HL-60 (cell line): ENCODE data around the gene FALEC.

Experiments
- DNase-seq, 2 experiments: peaks; one replicate each; pipeline ENCODE4 v3.0.0-alpha.2; 2010 to 2020; ENCODE audit warnings: low read depth in 1 of 2, low spot score in 1 of 2
- H3K27ac ChIP-seq: fragments of 250-450 bp; sonication (Bioruptor Pico); replicated peaks from 2 replicates; pipeline ENCODE4 v1.5.1; 2020; ENCODE audit warnings: mild to moderate bottlenecking, moderate library complexity
- H3K27me3 ChIP-seq: fragments of 250-450 bp; sonication (Bioruptor Pico); 2 replicates; pipeline ENCODE4 v1.5.1; 2021; ENCODE audit warnings: mild to moderate bottlenecking, moderate library complexity; ENCODE audit not compliant: insufficient read depth, poor library complexity, severe bottlenecking
- H3K4me3 ChIP-seq: replicated peaks from 2 replicates; pipeline ENCODE4 v1.5.1; 2011; ENCODE audit warnings: mild to moderate bottlenecking, control low read depth, low read length; ENCODE audit not compliant: insufficient read depth
- CTCF ChIP-seq: IDR thresholded peaks from one replicate; pipeline ENCODE4 v1.5.1; 2011; ENCODE audit warnings: low read length, control low read depth, inconsistent platforms; ENCODE audit not compliant: insufficient read depth
- GABPA ChIP-seq: IDR thresholded peaks from 2 replicates; pipeline ENCODE4 v1.6.1; 2012; ENCODE audit warnings: low read depth
- POLR2AphosphoS5 ChIP-seq: IDR thresholded peaks from 2 replicates; pipeline ENCODE4 v1.6.1; 2012; ENCODE audit warnings: low read depth
- REST ChIP-seq: IDR thresholded peaks from 2 replicates; pipeline ENCODE4 v1.6.1; 2012; ENCODE audit warnings: low read depth; ENCODE audit not compliant: insufficient replicate concordance
- SPI1 ChIP-seq: IDR thresholded peaks from 2 replicates; pipeline ENCODE4 v1.6.1; 2012; ENCODE audit warnings: low read depth, mild to moderate bottlenecking, borderline replicate concordance

Gene FALEC

DNA sequence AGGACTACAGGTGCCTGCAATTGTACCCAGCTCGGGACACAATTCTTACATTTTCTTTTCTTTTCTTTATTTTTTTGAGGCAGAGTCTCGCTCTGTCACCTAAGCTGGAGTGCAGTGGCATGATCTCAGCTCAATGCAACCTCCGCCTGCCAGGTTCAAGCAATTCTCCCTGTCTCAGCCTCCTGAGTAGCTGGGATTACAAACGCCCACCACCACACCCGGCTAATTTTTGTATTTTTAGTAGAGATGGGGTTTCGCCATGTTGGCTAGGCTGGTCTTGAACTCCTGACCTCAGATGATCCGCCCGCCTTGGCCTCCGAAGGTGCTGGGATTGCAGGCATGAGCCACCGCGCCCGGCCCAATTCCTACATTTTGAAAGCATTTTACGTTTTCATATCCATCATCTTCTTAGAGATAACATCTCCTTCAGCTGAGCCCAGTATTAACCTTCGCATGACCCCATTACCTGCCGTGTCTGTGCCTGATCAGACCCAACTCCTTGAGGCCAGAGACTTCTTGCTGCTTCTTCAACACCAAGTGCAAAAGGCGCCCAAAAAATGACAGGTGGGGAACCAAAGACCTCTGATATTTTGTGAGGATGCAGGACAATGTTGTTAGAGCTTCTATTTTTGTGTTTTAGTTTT is 30.9 kb downstream of the FALEC start:
- Histone ChIP-seq H3K4me3 (no peak overlapping the region), H3K27ac (no peak overlapping the region), H3K27me3 (no peaks in the 10 kb centered on the region)
- TF ChIP-seq SPI1: no peak
- TF ChIP-seq CTCF: no peak
- TF ChIP-seq REST: no peak
- TF ChIP-seq POLR2AphosphoS5: no peak
- no peak for DNase-seq

DNA sequence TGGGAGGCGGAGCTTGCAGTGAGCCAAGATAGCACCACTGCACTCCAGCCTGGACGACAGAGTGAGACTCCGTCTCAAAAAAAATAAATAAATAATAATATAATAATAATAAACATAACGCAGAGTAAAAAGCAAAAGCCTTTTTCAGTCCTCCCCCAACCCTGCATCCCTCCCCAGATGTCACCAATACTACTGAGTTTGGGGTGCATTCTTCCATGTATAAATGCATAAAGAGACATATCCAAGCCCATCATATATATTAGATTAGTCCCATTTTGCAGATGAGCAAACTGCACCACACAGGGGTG is 32.7 kb downstream of the FALEC start:
- Histone ChIP-seq H3K4me3 (peak overlapping the region; percentile 50), H3K27ac (no peak overlapping the region), H3K27me3 (no peaks in the 10 kb centered on the region)
- DNase-seq: no peak
- TF ChIP-seq CTCF (no peak), SPI1 (no peak), REST (no peak), GABPA (no peak), POLR2AphosphoS5 (no peak)

GRCh38 chr1:150548632-150549495 is 33.3 kb downstream of the FALEC start, which contains the start of gene ADAMTSL4:
ADAMTSL4 (plus strand) TSS chr1:150549408; CDS start chr1:150552289, 2,881 bp downstream.
- Histone ChIP-seq H3K27me3 (no peaks in the 10 kb centered on the region), H3K27ac (no peak within 1 kb of the TSS), H3K4me3 (peak within 1 kb of the TSS; percentile 50)
- peak in 1 of 2 experiments; percentile 46 for DNase-seq
- TF ChIP-seq GABPA (no peak), CTCF (no peak), SPI1 (no peak), REST (no peak), POLR2AphosphoS5 (no peak)
